Measurements from ENCODE around the gene SELENOV. TPM values are rescaled to one million over a fixed set of nuclear protein-coding genes. Genes with fewer than 3 reads are reported as not detected.

The SELENOV gene
- total RNA-seq, 1 donor from 2014 or later: not detected

- Histone ChIP-seq H3K4me3 (ENCODE audit: low read length in 3 of 3) (no peak overlapping the region), H3K4me1 (ENCODE audit: control insufficient read depth in 3 of 3, insufficient read depth in 3 of 3, low read length in 3 of 3) (peaks cover 0 to 10% (median 5%) of the 10 kb centered on the region in 3 donors), H3K27me3 (ENCODE audit: control insufficient read depth in 3 of 3, insufficient read depth in 3 of 3, low read length in 3 of 3) (no peaks in the 10 kb centered on the region), H3K36me3 (ENCODE audit: control insufficient read depth in 3 of 3, insufficient read depth in 3 of 3, low read length in 3 of 3) (no peaks in the 10 kb centered on the region), H3K9ac (ENCODE audit: low read depth in 1 of 3, low read length in 3 of 3) (no peak overlapping the region), H3K9me3 (ENCODE audit: control insufficient read depth in 3 of 3, low read length in 3 of 3) (no peaks in the 10 kb centered on the region), H3K27ac (ENCODE audit: low read depth, low read length) (no peak overlapping the region)
These were observed 38.2 kb downstream of the SELENOV start for GRCh38 chr19:39553082-39553652.

- Histone ChIP-seq H3K4me1 (ENCODE audit: control insufficient read depth in 3 of 3, insufficient read depth in 3 of 3, low read length in 3 of 3) (peaks cover 4 to 12% (median 8%) of the 10 kb centered on the region in 3 donors), H3K27me3 (ENCODE audit: control insufficient read depth in 3 of 3, insufficient read depth in 3 of 3, low read length in 3 of 3) (no peaks in the 10 kb centered on the region), H3K36me3 (ENCODE audit: control insufficient read depth in 3 of 3, insufficient read depth in 3 of 3, low read length in 3 of 3) (no peaks in the 10 kb centered on the region), H3K4me3 (ENCODE audit: low read length in 3 of 3) (no peak overlapping the region), H3K27ac (ENCODE audit: low read depth, low read length) (no peak overlapping the region), H3K9me3 (ENCODE audit: control insufficient read depth in 3 of 3, low read length in 3 of 3) (no peaks in the 10 kb centered on the region), H3K9ac (ENCODE audit: low read depth in 1 of 3, low read length in 3 of 3) (no peak overlapping the region)
These were observed 39.9 kb downstream of the SELENOV start for GRCh38 chr19:39554701-39555311.

GRCh38 chr19:39555883-39556282 lies 40.9 kb downstream of the SELENOV start:
- Histone ChIP-seq H3K27me3 (ENCODE audit: control insufficient read depth in 3 of 3, insufficient read depth in 3 of 3, low read length in 3 of 3) (no peaks in the 10 kb centered on the region), H3K4me1 (ENCODE audit: control insufficient read depth in 3 of 3, insufficient read depth in 3 of 3, low read length in 3 of 3) (peaks cover 4 to 12% (median 8%) of the 10 kb centered on the region in 3 donors), H3K27ac (ENCODE audit: low read depth, low read length) (no peak overlapping the region), H3K9ac (ENCODE audit: low read depth in 1 of 3, low read length in 3 of 3) (no peak overlapping the region), H3K9me3 (ENCODE audit: control insufficient read depth in 3 of 3, low read length in 3 of 3) (no peaks in the 10 kb centered on the region), H3K4me3 (ENCODE audit: low read length in 3 of 3) (no peak overlapping the region), H3K36me3 (ENCODE audit: control insufficient read depth in 3 of 3, insufficient read depth in 3 of 3, low read length in 3 of 3) (no peaks in the 10 kb centered on the region)

DNA sequence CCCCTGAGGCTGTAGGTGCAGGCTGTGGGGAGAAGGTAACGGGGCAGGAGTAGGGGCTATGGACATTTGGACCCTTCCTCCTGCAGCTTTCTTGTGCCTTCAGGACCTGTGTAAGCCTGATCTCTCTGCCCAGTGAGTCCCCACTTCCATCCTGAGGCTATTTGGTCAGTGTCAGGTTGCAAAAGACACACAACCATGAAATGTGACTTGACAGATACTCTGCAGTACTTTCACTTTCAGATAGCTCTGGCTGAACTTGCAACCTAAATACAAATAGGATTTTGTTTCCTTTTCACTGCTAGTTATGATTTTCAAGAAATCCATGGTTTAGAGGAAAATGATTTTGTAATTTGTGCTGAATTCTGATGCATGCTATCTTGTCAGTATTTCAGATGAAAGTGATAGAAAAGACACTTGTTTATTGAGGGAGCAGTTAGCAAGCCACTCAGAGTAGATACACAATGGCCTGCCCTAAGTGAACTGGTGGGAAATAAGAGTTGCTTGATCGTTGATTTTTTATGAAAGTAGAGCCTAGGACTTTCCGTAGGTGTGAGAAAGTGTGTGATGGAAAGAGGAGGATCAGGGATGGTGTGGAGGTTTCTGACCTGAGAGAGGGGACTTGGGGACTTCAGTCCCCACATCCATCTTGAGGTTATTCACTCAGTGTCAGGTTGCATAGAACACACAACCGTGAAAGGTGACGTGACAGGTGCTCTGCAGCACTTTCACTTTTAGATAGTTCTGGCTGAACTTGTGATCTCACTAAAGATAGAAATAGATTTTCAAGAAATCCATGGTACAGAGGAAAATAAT lies 43.1 kb downstream of the SELENOV start:
- no peak overlapping the region for H3K27ac ChIP-seq (ENCODE audit: low read depth, low read length)
- no peaks in the 10 kb centered on the region for H3K36me3 ChIP-seq (ENCODE audit: control insufficient read depth in 3 of 3, insufficient read depth in 3 of 3, low read length in 3 of 3)
- no peaks in the 10 kb centered on the region for H3K27me3 ChIP-seq (ENCODE audit: control insufficient read depth in 3 of 3, insufficient read depth in 3 of 3, low read length in 3 of 3)

GRCh38 chr19:39558624-39559117 lies 43.7 kb downstream of the SELENOV start:
- no peaks in the 10 kb centered on the region for H3K36me3 ChIP-seq (ENCODE audit: control insufficient read depth in 3 of 3, insufficient read depth in 3 of 3, low read length in 3 of 3)
- no peak overlapping the region for H3K27ac ChIP-seq (ENCODE audit: low read depth, low read length)
- H3K27me3 ChIP-seq (ENCODE audit: control insufficient read depth in 3 of 3, insufficient read depth in 3 of 3, low read length in 3 of 3): no peaks in the 10 kb centered on the region
- no peak overlapping the region for H3K9ac ChIP-seq (ENCODE audit: low read depth in 1 of 3, low read length in 3 of 3)
- H3K4me1 ChIP-seq (ENCODE audit: control insufficient read depth in 3 of 3, insufficient read depth in 3 of 3, low read length in 3 of 3): peaks cover 4 to 12% (median 8%) of the 10 kb centered on the region in 3 donors
- H3K9me3 ChIP-seq (ENCODE audit: control insufficient read depth in 3 of 3, low read length in 3 of 3): no peaks in the 10 kb centered on the region
- H3K4me3 ChIP-seq (ENCODE audit: low read length in 3 of 3): no peak overlapping the region

More for the DNA sequence above, 43.1 kb downstream of the SELENOV start:
- Histone ChIP-seq H3K4me1 (ENCODE audit: control insufficient read depth in 3 of 3, insufficient read depth in 3 of 3, low read length in 3 of 3) (peaks cover 4 to 12% (median 8%) of the 10 kb centered on the region in 3 donors), H3K4me3 (ENCODE audit: low read length in 3 of 3) (peak overlapping the region in 2 of 3 donors; percentile 1 to 3), H3K9ac (ENCODE audit: low read depth in 1 of 3, low read length in 3 of 3) (no peak overlapping the region), H3K9me3 (ENCODE audit: control insufficient read depth in 3 of 3, low read length in 3 of 3) (no peaks in the 10 kb centered on the region)

DNA sequence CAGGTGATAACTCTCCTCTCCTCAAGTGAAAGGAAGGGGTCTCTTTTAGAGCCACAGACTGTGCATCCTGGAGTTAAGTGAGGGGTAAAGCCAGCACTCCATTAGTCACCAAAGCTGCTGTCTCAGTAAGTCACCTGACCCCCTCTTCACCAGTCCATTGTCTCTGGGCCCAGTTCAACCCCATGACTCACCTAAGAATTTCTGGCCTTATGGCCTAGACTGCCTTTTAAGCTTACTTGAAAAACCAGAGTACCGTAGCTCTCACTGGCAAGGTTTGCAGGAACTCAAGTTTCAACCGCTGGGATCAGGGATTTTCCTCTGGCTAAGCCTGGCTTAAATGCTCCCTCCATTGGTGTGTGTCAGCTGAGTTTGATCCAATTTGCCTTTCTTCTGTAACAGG lies 48.5 kb downstream of the SELENOV start:
- Histone ChIP-seq H3K27me3 (ENCODE audit: control insufficient read depth in 3 of 3, insufficient read depth in 3 of 3, low read length in 3 of 3) (peaks cover 0 to 4% (median 0%) of the 10 kb centered on the region in 3 donors), H3K9ac (ENCODE audit: low read depth in 1 of 3, low read length in 3 of 3) (no peak overlapping the region), H3K9me3 (ENCODE audit: control insufficient read depth in 3 of 3, low read length in 3 of 3) (no peaks in the 10 kb centered on the region), H3K27ac (ENCODE audit: low read depth, low read length) (no peak overlapping the region), H3K36me3 (ENCODE audit: control insufficient read depth in 3 of 3, insufficient read depth in 3 of 3, low read length in 3 of 3) (no peaks in the 10 kb centered on the region), H3K4me1 (ENCODE audit: control insufficient read depth in 3 of 3, insufficient read depth in 3 of 3, low read length in 3 of 3) (peaks cover 0 to 4% (median under 1%) of the 10 kb centered on the region in 3 donors), H3K4me3 (ENCODE audit: low read length in 3 of 3) (no peak overlapping the region)

DNA sequence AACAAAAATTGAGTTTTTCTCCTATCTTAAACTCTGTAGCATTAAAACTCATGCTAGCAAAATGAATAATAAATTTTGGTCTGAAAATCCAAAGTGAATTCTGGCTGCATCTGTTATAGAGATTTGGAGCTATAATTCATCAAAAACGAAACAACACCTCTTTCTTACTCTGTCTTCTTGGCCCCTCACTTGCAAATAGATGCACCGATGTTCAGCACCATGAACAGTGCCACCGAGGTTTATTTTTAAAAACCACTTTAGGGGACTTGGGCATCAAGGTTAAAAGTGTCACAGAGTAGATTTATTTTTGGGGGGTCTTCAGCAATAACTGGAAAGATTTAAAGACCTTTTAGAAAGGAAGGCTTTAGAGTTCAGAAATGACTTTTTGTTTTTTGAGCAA lies 51.1 kb downstream of the SELENOV start:
- Histone ChIP-seq H3K9ac (ENCODE audit: low read depth in 1 of 3, low read length in 3 of 3) (no peak overlapping the region), H3K27me3 (ENCODE audit: control insufficient read depth in 3 of 3, insufficient read depth in 3 of 3, low read length in 3 of 3) (peaks cover 0 to 11% (median 3%) of the 10 kb centered on the region in 3 donors), H3K4me3 (ENCODE audit: low read length in 3 of 3) (no peak overlapping the region), H3K4me1 (ENCODE audit: control insufficient read depth in 3 of 3, insufficient read depth in 3 of 3, low read length in 3 of 3) (no peaks in the 10 kb centered on the region), H3K27ac (ENCODE audit: low read depth, low read length) (no peak overlapping the region), H3K36me3 (ENCODE audit: control insufficient read depth in 3 of 3, insufficient read depth in 3 of 3, low read length in 3 of 3) (no peaks in the 10 kb centered on the region), H3K9me3 (ENCODE audit: control insufficient read depth in 3 of 3, low read length in 3 of 3) (no peaks in the 10 kb centered on the region)

DNA sequence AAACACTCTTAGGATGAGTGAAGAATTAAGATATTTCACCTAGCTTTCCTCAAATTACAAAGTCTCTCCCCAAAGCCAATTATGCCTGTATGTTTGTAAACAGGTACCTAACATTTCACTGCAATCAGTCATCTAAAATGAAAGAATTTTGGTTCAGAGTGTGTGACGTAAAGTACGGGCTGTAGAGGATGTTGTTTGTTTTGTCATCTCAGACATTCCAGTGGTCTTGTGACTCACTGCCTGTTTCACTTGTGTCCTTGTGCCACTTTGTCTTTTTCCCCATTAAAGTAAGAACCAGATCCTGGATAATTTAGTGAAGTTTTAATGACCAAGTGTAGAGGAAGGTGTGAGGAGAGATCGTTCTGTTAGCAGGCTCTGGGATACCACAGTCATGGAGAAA lies 53.7 kb downstream of the SELENOV start:
- Histone ChIP-seq H3K9ac (ENCODE audit: low read depth in 1 of 3, low read length in 3 of 3) (no peak overlapping the region), H3K27me3 (ENCODE audit: control insufficient read depth in 3 of 3, insufficient read depth in 3 of 3, low read length in 3 of 3) (peaks cover 0 to 11% (median 3%) of the 10 kb centered on the region in 3 donors), H3K4me1 (ENCODE audit: control insufficient read depth in 3 of 3, insufficient read depth in 3 of 3, low read length in 3 of 3) (no peaks in the 10 kb centered on the region), H3K4me3 (ENCODE audit: low read length in 3 of 3) (no peak overlapping the region), H3K9me3 (ENCODE audit: control insufficient read depth in 3 of 3, low read length in 3 of 3) (peaks cover 0 to 3% (median 0%) of the 10 kb centered on the region in 3 donors), H3K27ac (ENCODE audit: low read depth, low read length) (no peak overlapping the region), H3K36me3 (ENCODE audit: control insufficient read depth in 3 of 3, insufficient read depth in 3 of 3, low read length in 3 of 3) (no peaks in the 10 kb centered on the region)

Measured in skeletal muscle tissue (tissue), 4 donors.